T-helper 1 cell (primary cell): Measurements from ENCODE around the gene STK16.
A peak's percentile ranks its signal among the peaks of the same experiment; 100 is the strongest.
"Not testable (repeated sequence)": the region's sequence is repeated elsewhere in the genome, so short reads cannot be mapped to it uniquely, and the experiment has no call there.

Source experiments
- DNase-seq, 5 donors: peaks; one replicate each; pipeline ENCODE4 v3.0.0-alpha.2; 2012 to 2020
- total RNA-seq, 4 donors: gene quantifications; one replicate each; lab custom pipeline; 2026; lab: John Stamatoyannopoulos, UW

The STK16 gene
- 16.1 to 22.4 (median 20.5) reads per million in 4 donors for total RNA-seq

DNA sequence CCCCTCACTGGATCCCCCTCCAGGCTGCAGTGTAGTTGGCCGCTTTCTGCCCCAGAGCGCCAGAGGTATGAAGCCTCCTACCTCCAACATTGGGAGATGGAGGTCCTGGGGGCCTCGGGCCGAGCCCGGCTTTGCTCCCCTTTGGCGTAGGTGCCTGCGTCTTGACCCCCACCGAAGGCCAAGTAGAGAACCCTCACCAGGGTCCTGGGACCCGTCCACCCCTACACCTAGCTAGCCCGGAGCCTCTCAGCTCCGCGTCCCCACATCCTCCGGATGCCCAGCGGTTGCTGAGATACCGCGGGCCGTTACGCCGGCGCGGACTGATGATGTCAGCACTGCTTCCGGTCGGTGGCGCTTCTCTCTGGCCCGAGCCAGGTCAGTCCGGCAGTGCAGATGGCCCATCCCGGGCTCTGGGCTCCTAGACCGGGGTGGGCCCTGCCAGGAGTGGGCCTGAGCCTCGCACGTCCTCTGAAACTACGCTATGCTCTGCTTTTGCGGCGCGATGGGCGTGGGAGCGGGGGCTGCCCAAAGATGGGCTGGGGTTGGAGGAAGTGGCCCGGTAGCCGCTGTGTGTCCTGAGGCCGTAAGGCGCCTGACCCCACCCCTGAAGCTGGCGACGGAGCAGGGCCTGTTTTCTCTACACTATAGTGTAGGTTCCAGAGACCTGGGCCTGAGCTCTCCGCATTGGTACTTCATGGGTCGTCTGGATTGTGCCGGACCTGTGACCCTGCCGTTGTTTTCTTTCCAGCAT lies at the start of gene STK16, which contains the start of gene GLB1L:
Gene STK16, plus strand, starts transcription at position 332 of the 751 bp plus-strand sequence. CDS start 521 bp downstream, outside the sequence.
Gene GLB1L, minus strand, starts transcription at position 297 of the 751 bp plus-strand sequence. CDS start 1,871 bp downstream, outside the sequence.
- DNase-seq: peak; percentile 62 to 95 (median 77)

DNA sequence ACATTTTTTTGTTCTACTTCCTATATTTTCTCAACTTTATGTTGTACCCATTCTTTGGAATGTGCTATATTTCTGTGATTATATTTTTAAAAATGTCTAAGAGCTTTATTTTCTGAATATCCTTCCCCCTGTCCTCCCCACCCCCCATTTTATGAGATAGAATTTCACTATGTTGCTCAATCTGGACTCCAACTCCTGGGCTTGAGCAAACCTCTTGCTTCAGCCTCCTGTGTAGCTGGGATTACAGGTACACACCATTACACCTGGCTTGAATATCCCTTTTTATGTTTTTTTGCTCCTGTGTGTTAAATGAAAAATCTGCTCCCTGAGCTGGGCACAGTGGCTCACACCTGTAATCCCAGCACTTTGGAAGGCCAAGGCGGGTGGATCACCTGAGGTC lies 47.9 kb upstream of the STK16 start:
- DNase-seq: no peak

GRCh38 chr2:219198974-219199373 lies 46.3 kb upstream of the STK16 start:
- no peak for DNase-seq

- no peak for DNase-seq
Measured at GRCh38 chr2:219199470-219200211, 45.6 kb upstream of the STK16 start.

DNA sequence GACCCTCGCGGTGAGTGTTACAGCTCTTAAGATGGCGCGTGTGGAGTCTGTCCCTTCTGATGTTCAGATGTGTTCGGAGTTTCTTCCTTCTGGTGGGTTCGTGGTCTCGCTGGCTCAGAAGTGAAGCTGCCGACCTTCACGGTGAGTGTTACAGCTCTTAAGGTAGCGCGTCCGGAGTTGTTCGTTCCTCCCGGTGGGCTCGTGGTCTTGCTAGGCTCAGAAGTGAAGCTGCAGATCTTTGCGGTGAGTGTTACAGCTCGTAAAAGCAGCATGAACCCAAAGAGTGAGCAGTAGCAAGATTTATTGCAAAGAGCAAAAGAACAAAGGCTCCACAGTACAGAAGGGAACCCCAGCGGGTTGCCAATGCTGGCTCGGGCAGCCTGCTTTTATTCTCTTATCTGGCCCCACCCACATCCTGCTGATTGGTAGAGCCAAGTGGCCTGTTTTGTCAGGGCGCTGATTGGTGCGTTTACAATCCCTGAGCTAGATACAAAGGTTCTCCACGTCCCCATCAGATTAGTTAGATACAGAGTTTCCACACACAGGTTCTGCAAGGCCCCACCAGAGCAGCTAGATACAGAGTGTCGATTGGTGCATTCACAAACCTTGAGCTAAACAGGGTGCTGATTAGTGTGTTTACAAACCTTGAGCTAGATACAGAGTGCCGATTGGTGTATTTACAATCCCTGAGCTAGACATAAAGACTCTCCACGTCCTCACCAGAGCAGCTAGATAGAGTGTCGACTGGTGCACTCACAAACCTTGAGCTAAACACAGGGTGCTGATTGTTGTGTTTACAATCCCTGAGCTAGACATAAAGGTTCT lies 44.6 kb upstream of the STK16 start:
- not testable (repeated sequence) for DNase-seq

DNA sequence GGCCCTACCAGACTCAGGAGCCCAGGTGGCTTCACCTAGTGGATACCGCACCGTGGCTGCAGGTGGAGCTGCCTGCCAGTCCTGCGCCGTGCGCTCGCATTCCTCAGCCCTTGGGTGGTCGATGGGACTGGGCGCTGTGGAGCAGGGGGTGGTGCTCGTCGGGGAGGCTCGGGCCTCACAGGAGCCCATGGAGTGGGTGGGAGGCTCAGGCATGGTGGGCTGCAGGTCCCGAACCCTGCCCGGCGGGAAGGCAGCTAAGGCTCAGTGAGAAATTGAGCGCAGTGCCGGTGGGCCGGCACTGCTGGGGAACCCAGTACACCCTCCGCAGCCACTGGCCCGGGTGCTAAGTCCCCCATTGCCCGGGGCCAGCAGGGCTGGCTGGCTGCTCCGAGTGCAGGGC lies 43.9 kb upstream of the STK16 start:
- not testable (repeated sequence) for DNase-seq

DNA sequence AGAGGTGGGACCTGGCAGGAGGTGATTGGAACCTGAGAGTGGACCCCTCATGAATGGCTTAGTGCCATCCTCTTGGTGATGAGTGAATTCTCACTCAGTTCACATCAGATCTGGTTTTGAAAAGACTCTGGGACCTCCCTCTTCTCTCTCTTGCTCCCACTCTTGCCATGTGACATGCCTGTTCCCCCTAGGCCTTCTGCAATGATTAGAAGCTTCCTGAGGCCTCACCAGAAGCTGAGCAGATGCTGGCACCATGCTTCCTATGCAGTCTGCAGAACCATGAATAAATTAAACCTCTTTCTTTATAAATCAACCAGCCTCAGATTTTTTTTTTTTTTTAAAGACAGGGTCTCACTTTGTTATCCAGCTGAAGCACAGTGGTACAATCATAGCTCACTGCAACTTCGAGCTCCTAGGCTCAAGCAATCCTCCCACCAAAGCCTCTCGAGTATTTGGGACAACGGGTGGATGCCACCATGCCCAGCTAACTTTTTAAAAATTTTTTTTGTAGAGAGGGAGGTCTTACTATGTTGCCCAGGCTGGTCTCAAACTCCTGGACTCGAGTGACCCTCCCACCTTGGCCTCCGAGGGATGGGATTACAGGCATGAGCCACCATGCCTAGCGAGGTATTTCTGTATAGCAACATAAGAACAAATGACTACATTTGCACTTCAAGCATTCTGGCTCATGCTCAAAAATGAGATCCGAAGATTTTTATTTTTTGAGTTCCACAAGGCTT lies 40.7 kb upstream of the STK16 start:
- DNase-seq: no peak

- no peak for DNase-seq
Measured at GRCh38 chr2:219205165-219205538, 40.1 kb upstream of the STK16 start.

- DNase-seq: no peak
Measured at GRCh38 chr2:219205981-219206327, 39.3 kb upstream of the STK16 start.

- peak; percentile 90 to 97 (median 93) for DNase-seq
Measured at GRCh38 chr2:219206328-219207133, 38.7 kb upstream of the STK16 start, which contains the start of gene ZFAND2B. TSS of gene ZFAND2B (plus strand) at chr2:219206782. CDS start at chr2:219206988, 206 bp downstream.

DNA sequence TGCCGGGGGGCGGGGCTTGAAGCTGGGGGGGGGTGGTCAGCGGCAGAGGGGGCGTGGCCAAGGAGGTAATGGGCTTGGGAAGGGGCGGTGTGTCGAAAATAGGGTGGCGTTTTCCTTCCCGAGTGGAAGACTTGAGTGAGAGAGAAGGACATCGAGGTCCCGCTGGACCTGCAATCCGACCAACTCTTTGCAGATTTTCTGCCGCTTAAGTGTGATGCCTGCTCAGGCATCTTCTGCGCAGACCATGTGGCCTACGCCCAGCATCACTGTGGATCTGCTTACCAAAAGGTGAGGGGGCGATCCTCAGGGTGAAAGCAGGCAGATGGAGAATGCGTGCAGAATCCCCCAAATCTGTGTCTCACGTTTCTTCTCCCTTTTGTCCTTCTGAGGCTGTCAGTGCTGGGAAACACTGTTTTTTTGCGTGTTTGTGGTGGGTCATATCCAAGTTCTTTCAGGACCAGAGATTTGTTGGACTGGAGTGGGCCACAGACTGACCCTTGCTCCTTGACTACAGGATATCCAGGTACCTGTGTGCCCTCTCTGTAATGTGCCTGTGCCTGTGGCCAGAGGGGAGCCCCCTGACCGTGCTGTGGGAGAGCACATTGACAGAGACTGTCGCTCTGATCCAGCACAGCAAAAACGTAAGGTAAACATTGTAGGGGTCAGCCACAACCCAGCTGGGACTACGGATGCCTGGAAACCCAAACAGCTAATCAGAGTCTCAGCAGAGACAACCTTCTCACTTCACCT lies 38.0 kb upstream of the STK16 start:
- DNase-seq: no peak

DNA sequence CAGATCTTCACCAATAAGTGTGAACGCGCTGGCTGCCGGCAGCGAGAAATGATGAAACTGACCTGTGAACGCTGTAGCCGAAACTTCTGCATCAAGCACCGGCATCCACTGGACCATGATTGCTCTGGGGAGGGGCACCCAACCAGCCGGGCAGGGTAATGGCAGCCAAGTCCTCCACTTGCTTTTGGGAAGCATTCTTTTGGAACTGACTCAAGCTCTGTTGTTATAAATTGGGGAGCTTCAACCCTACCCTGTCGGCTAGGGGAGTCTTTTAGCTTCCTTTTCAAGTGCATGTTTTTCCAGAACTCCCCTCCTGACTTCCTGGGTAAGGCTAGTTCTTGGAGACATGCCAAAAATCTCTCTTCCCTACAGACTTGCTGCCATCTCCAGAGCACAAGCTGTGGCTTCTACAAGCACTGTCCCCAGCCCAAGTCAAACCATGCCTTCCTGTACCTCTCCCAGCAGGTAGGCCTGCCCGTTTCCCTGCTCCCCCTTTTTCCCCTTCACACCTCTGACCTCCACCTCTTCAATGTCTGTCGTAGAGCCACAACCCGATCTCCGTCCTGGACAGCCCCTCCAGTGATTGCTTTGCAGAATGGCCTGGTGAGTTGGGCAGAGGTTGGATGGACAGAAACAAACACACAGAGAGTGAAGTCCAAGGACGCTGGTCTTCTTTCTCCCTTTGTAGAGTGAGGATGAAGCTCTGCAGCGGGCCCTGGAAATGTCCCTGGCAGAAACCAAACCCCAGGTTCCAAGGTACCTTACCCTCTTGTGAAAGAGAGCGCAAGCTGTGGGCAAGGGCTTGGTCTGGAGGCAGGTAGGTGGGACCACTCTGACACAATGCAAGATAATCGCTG lies 37.2 kb upstream of the STK16 start:
- no peak for DNase-seq

- DNase-seq: no peak
Measured at GRCh38 chr2:219209236-219210195, 35.8 kb upstream of the STK16 start.

DNA sequence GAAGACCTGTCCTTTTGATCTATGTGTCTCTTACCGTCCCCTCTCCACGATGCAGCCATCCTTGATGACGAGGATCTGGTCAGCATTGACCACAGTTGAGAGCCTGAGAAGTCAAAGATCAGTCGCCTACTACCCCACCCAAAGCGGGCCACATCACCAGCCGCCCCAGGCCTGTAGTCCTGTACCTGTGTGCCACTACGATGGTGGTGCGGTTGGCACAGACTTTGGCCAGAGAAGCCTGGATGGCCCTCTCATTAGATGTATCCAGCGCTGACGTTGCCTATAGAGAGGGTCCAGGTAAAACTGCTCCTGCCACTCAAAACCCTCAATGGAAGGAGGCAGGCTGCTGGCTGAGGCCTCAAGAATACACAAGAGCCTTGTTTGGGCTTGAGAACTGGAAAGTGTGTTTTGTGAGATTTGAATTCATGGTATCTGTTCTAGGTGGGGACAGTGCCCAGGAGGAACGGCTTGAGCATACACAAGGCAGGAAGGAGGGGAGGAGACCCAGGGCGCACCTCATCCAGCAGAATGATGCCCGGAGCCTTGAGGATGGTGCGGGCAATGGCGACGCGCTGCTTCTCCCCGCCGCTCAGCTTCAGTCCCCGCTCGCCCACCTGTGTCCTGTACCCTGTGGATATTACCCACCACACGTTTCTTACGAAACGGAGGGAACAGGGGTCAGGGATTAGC lies 34.9 kb upstream of the STK16 start:
- DNase-seq: no peak

GRCh38 chr2:219210886-219211362 lies 34.4 kb upstream of the STK16 start:
- no peak for DNase-seq

GRCh38 chr2:219213026-219213415 lies 32.3 kb upstream of the STK16 start:
- DNase-seq: no peak

DNA sequence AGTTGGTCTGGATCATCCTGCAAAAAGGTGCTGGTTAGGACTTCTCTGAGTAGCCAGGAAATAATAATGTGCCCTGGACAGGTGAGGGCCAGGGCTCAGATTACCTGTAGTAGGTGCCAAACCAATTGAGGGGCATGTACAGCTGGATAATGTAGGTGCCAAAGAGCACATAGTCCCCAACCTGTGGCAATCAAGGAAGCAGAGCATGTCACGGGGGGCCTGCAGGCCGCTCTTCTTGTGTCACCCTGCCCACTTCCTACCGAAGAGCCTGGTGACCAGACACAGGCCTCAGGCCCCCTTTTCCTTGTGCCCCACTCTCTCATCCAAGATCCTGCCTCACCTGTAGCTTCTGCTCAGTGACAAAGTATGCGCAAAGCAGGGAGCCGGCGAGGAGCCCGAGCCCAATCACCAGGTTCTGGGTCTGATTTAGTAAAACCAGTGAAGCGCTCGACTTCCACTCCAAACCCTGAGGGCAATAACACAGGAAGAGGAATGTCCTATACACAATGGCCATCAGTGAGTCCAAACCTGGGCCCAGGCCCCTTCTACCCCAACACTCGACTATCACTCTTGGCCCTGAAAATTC lies 31.7 kb upstream of the STK16 start:
- no peak for DNase-seq
